Measurements from ENCODE around the gene RANBP3.

DNA sequence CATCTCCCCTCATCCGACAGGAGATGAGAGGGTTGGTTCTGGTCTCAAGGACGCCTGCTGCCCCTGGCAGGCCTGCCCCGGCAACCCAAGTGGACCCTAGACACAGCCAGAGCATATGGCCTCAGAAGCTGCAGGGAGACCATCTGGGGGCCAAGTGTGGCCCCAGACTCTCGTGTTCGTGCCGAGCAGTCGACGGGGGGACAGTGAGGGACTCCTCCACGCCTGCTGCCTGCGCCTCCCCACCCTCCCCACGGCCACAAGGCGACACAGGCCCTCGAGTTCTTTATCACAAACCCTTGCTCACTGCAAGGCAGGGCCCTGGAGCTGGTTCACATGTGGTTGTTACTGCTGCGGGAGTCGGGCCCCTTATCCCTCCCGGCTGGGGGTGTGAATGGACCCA is 54.6 kb downstream of the RANBP3 start:
- TF ChIP-seq, protein P1, sequence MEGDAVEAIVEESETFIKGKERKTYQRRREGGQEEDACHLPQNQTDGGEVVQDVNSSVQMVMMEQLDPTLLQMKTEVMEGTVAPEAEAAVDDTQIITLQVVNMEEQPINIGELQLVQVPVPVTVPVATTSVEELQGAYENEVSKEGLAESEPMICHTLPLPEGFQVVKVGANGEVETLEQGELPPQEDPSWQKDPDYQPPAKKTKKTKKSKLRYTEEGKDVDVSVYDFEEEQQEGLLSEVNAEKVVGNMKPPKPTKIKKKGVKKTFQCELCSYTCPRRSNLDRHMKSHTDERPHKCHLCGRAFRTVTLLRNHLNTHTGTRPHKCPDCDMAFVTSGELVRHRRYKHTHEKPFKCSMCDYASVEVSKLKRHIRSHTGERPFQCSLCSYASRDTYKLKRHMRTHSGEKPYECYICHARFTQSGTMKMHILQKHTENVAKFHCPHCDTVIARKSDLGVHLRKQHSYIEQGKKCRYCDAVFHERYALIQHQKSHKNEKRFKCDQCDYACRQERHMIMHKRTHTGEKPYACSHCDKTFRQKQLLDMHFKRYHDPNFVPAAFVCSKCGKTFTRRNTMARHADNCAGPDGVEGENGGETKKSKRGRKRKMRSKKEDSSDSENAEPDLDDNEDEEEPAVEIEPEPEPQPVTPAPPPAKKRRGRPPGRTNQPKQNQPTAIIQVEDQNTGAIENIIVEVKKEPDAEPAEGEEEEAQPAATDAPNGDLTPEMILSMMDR (IDR thresholded peaks at IDR 0.05; ENCODE audit: control extremely low read depth in 1 of 3, insufficient read depth in 1 of 3, low read depth in 1 of 3, low read length in 3 of 3) = no peak
- no peak for TF ChIP-seq NANOG (IDR thresholded peaks at IDR 0.05; ENCODE audit: insufficient read depth, low read depth, low read length, poor library complexity, severe bottlenecking)
- no peak for TF ChIP-seq CHD1 (IDR thresholded peaks at IDR 0.05; ENCODE audit: low read depth, low read length)
- no peak for TF ChIP-seq SP1 (IDR thresholded peaks at IDR 0.05; ENCODE audit: low read depth, low read length)
- no peak for TF ChIP-seq POLR2AphosphoS5 (IDR thresholded peaks at IDR 0.05; ENCODE audit: low read depth, low read length)
- TF ChIP-seq EZH2 (IDR thresholded peaks at IDR 0.05; ENCODE audit: low read depth, low read length, severe bottlenecking) = no peak
- no peak for TF ChIP-seq RFX5 (IDR thresholded peaks at IDR 0.05; ENCODE audit: borderline replicate concordance, low read depth, low read length)
- TF ChIP-seq, protein P2, sequence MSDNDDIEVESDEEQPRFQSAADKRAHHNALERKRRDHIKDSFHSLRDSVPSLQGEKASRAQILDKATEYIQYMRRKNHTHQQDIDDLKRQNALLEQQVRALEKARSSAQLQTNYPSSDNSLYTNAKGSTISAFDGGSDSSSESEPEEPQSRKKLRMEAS (IDR thresholded peaks at IDR 0.05) = no peak
- TF ChIP-seq, protein P3, sequence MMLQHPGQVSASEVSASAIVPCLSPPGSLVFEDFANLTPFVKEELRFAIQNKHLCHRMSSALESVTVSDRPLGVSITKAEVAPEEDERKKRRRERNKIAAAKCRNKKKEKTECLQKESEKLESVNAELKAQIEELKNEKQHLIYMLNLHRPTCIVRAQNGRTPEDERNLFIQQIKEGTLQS (IDR thresholded peaks at IDR 0.05; ENCODE audit: insufficient read depth, low read depth, low read length) = no peak
- no peak for TF ChIP-seq TEAD4 (IDR thresholded peaks at IDR 0.05; ENCODE audit: low read depth, low read length)
- TF ChIP-seq, protein P4, sequence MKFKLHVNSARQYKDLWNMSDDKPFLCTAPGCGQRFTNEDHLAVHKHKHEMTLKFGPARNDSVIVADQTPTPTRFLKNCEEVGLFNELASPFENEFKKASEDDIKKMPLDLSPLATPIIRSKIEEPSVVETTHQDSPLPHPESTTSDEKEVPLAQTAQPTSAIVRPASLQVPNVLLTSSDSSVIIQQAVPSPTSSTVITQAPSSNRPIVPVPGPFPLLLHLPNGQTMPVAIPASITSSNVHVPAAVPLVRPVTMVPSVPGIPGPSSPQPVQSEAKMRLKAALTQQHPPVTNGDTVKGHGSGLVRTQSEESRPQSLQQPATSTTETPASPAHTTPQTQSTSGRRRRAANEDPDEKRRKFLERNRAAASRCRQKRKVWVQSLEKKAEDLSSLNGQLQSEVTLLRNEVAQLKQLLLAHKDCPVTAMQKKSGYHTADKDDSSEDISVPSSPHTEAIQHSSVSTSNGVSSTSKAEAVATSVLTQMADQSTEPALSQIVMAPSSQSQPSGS (IDR thresholded peaks at IDR 0.05; ENCODE audit: low read length) = no peak
- TF ChIP-seq POLR2A (IDR thresholded peaks at IDR 0.05; ENCODE audit: control extremely low read depth in 1 of 2, low read depth in 2 of 2, low read length in 2 of 2) = no peak

Measured in H1 (cell line).